ENCODE data around the gene VGLL3. TPM values are rescaled to one million over a fixed set of nuclear protein-coding genes. Genes with fewer than 3 reads are reported as not detected.

Gene VGLL3
- total RNA-seq, 4 donors from 2014 or later: 23.7 to 45.6 (median 30.5) TPM

- Histone ChIP-seq H3K9me3 (no peaks in the 10 kb centered on the region), H3K4me3 (no peak overlapping the region), H3K27me3 (no peaks in the 10 kb centered on the region), H3K27ac (replicated peaks in 1 of 4) (no peak overlapping the region), H3K36me3 (no peaks in the 10 kb centered on the region), H3K4me1 (peaks cover 0 to 14% (median 5%) of the 10 kb centered on the region in 4 donors)
- intact Hi-C loops (cut with DNase I): no loop called here
- no peak for TF ChIP-seq POLR2AphosphoS5 (IDR thresholded peaks at IDR 0.05)
- no peak for TF ChIP-seq EP300 (IDR thresholded peaks at IDR 0.05)
- no peak for TF ChIP-seq POLR2A (IDR thresholded peaks at IDR 0.05; ENCODE audit: low read depth)
- no peak for TF ChIP-seq CTCF (IDR thresholded peaks at IDR 0.05)
- 75% methylated on average over 1 of the region's 1 CpG for WGBS
- no peak for DNase-seq (ENCODE audit: extremely low spot score)
Measured at GRCh38 chr3:86954226-86954625, 36.7 kb downstream of the VGLL3 start.

GRCh38 chr3:86951322-86951721 is 39.6 kb downstream of the VGLL3 start:
- Histone ChIP-seq H3K36me3 (peaks cover 0 to 3% (median 0%) of the 10 kb centered on the region in 4 donors), H3K4me3 (no peak overlapping the region), H3K27me3 (no peaks in the 10 kb centered on the region), H3K27ac (replicated peaks in 1 of 4) (no peak overlapping the region), H3K9me3 (no peaks in the 10 kb centered on the region), H3K4me1 (peaks cover 0 to 25% (median 5%) of the 10 kb centered on the region in 4 donors)
- no peak for DNase-seq (ENCODE audit: extremely low spot score)
- intact Hi-C loops (cut with DNase I): no loop called here
- TF ChIP-seq POLR2AphosphoS5 (IDR thresholded peaks at IDR 0.05) (no peak), EP300 (IDR thresholded peaks at IDR 0.05) (no peak), CTCF (IDR thresholded peaks at IDR 0.05) (no peak), POLR2A (IDR thresholded peaks at IDR 0.05; ENCODE audit: low read depth) (no peak)

- WGBS: 93% methylated on average over 3 of the region's 3 CpGs
- no peaks in the 10 kb centered on the region for H3K9me3 ChIP-seq
- intact Hi-C loops (cut with DNase I): no loop called here
- DNase-seq (ENCODE audit: extremely low spot score): no peak
- TF ChIP-seq CTCF (IDR thresholded peaks at IDR 0.05): no peak
- no peak for TF ChIP-seq POLR2AphosphoS5 (IDR thresholded peaks at IDR 0.05)
- no peak for TF ChIP-seq EP300 (IDR thresholded peaks at IDR 0.05)
- TF ChIP-seq POLR2A (IDR thresholded peaks at IDR 0.05; ENCODE audit: low read depth): no peak
- peaks cover 0 to 25% (median 3%) of the 10 kb centered on the region in 4 donors for H3K4me1 ChIP-seq
- no peak overlapping the region for H3K4me3 ChIP-seq
- H3K36me3 ChIP-seq: peaks cover 0 to 3% (median 0%) of the 10 kb centered on the region in 4 donors
- no peak overlapping the region for H3K27ac ChIP-seq (replicated peaks in 1 of 4)
- H3K27me3 ChIP-seq: no peaks in the 10 kb centered on the region
Measured at GRCh38 chr3:86950717-86951116, 40.2 kb downstream of the VGLL3 start.

- intact Hi-C loops (cut with DNase I): no loop called here
- TF ChIP-seq EP300 (IDR thresholded peaks at IDR 0.05): no peak
- no peak for TF ChIP-seq POLR2AphosphoS5 (IDR thresholded peaks at IDR 0.05)
- no peak for TF ChIP-seq CTCF (IDR thresholded peaks at IDR 0.05)
- TF ChIP-seq POLR2A (IDR thresholded peaks at IDR 0.05; ENCODE audit: low read depth): no peak
- no peaks in the 10 kb centered on the region for H3K9me3 ChIP-seq
- H3K4me1 ChIP-seq: peaks cover 0 to 25% (median 3%) of the 10 kb centered on the region in 4 donors
- no peak overlapping the region for H3K27ac ChIP-seq (replicated peaks in 1 of 4)
- peaks cover 0 to 5% (median 0%) of the 10 kb centered on the region in 4 donors for H3K36me3 ChIP-seq
- no peaks in the 10 kb centered on the region for H3K27me3 ChIP-seq
- no peak overlapping the region for H3K4me3 ChIP-seq
- no peak for DNase-seq (ENCODE audit: extremely low spot score)
Measured at GRCh38 chr3:86949850-86950249, 41.1 kb downstream of the VGLL3 start.

- intact Hi-C loops (cut with DNase I): no loop called here
- H3K27ac ChIP-seq (replicated peaks in 1 of 4): no peak overlapping the region
- H3K27me3 ChIP-seq: no peaks in the 10 kb centered on the region
- WGBS: 53% methylated on average over 1 of the region's 1 CpG
- peaks cover 0 to 16% (median 1%) of the 10 kb centered on the region in 4 donors for H3K4me1 ChIP-seq
- H3K9me3 ChIP-seq: no peaks in the 10 kb centered on the region
- H3K36me3 ChIP-seq: peaks cover 0 to 6% (median 0%) of the 10 kb centered on the region in 4 donors
- H3K4me3 ChIP-seq: no peak overlapping the region
- no peak for DNase-seq (ENCODE audit: extremely low spot score)
- TF ChIP-seq POLR2AphosphoS5 (IDR thresholded peaks at IDR 0.05) (peak in 1 of 2 donors; percentile 45), POLR2A (IDR thresholded peaks at IDR 0.05; ENCODE audit: low read depth) (no peak), EP300 (IDR thresholded peaks at IDR 0.05) (no peak), CTCF (IDR thresholded peaks at IDR 0.05) (no peak)
Measured at GRCh38 chr3:86948822-86949221, 42.1 kb downstream of the VGLL3 start.
